Activated T-cell treated with anti-CD3 and anti-CD28 coated beads for 4 hours (primary cell): ENCODE results near the gene B3GALT6.

Source experiments
- DNase-seq: peaks from one replicate; pipeline ENCODE4 v3.0.0-alpha.2; 2020

The B3GALT6 gene

DNA sequence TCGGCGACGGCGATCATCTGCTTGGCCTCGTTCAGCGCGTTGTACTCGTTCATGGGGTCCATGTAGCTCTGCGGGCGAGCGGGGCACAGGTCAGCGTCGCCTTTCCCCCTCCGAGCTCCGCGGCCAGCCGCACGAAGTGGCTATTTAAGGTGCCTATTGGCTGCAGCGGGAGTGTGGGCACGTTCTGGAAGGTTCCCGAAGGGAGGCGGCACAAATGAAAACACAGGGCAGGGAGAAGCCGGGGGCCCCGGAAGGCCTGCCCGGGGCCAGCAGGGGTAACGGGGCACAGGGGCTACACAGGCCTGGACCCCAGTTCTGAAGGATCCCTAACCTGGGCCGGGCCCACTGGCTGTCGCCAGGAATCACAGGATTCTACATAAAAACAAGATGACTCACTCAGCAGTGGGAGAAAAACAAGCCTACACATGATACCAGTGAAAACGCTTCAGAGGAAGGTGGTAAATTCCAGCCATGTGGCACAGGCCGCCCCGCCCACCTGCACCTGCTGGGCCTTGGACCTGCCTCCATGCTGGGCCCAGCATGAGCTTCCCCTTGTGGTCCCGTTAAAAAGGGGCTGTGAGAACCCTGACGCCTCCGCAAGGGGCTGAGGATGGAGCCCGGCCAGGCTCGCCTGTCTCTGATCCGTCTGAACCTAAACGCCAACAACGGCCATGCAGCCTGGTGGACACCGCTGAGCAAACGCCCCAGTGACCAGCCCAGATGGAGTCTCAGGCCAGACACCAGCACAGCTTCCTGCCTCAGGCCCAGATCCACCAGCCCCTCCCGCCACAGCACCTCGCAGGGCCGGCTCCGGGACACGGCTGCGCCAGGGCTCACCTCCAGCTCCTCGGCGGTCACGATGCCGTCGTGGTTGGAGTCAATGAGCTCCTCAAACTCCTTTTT is 14.2 kb upstream of the B3GALT6 start:
- DNase-seq, result no peak

DNA sequence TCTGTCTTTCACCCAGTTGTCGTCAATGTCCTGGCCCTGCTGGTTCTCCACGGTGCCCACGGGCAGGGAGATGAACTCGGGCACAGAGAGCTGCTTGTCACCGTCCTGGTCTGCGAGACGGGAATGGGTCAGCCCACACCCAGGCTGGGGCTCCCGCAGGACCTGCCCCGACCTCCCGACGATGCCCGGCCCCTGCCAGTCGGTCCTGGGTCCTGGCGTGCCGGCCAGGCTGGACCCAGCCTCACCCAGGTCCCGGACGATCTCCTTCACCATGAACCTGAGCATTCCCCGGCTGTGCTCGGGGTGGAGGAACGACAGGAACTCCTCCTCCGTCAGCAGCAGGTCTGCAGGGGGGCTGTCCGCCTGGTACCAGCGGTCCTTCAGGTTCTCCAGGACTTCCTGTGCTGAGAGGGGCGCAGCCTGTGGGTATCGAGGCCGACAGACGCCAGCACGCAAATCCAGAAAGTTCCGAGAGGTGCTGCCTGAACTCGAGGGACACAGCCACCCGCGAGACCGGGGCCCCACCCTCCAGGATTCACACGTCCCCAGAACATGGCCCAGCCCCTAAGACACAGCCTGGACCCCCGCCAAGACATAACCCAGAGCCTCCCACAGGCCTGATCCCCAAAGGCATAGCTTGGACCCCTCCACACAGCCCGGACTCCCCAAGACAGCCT is 13.4 kb upstream of the B3GALT6 start:
- DNase-seq, result no peak

DNA sequence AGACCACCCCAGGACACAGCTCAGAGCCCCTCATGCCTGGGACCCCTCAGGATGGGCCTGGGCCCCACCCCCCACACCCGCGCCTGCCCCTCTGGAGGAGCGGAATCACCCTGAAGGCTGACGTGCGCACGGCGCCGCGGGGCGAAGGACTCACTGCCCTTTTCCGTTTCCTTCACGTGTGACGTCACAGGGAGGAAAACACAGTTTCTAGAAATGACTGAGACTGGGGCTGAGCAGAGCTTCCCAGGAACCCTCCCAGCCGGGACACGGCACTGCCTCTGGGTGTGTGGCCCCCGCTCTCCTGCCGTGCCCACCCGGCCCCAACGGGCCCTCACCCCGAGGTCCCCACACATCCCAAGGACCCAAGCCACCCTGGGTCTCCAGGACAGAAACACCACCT is 12.7 kb upstream of the B3GALT6 start:
- no peak for DNase-seq

GRCh38 chr1:1220197-1220596 is 11.8 kb upstream of the B3GALT6 start:
- no peak for DNase-seq

DNA sequence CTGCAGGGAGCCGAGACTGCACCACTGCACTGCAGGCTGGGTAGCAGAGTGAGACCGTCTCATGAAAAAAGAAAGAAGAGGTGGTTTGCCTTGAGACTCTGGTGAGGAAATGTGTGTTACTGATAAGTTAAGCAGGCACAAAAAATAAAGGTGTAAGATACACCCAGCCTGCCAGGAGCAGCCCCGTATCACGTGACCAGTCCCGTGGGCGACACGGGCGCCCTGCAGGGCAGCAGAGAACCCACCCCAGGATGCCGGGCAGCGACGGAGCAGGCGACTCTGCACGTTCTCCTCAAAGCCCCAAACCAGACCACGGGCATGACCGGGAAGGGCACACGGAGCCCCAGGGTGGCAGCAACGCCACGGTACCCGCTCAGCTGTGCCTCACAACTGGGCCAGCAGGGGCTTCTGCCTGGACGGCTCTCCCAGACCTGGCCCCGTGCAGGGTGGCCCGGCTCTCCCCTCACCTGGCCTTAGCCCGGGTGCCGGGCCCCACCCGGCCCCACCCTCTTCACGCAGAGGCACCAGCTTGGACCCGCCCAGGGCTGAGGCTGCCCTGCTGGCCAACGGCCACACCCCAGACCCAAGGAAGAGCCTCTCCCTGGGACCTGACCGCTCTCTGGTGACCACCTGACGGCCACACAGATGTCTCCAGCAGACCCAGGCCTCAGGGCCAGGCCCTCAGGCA is 10.0 kb upstream of the B3GALT6 start:
- no peak for DNase-seq

DNA sequence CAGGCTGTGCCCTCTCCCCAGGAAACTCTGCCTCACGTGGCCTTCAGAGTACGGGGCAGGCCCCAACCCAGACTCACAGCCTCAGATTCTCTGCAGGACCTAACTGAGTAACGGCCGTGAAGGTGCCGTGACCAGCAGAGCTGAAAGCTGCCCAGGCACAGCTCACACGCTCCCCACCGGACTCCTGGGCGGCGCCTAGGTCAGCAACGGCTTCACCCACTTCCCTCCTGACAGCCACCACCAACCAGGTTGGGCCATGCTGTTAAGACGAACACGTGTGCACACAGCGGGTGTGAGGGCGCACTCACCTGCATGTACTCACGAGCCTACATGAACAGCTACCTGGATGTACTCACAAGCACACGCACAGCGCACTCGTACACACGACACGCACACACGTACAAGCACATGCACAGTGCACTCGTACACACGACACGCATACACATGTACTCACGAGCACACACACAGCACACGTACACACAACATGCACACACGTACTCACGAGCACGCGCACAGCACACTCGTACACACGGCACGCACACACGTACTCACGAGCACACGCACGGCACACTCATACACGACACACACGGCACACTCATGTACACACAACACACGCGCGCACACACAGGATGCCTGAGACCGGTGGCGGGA is 9.3 kb upstream of the B3GALT6 start:
- no peak for DNase-seq

GRCh38 chr1:1223321-1223720 is 8.7 kb upstream of the B3GALT6 start:
- DNase-seq, result no peak

- no peak for DNase-seq
Observed at GRCh38 chr1:1223891-1224290, 8.1 kb upstream of the B3GALT6 start.

DNA sequence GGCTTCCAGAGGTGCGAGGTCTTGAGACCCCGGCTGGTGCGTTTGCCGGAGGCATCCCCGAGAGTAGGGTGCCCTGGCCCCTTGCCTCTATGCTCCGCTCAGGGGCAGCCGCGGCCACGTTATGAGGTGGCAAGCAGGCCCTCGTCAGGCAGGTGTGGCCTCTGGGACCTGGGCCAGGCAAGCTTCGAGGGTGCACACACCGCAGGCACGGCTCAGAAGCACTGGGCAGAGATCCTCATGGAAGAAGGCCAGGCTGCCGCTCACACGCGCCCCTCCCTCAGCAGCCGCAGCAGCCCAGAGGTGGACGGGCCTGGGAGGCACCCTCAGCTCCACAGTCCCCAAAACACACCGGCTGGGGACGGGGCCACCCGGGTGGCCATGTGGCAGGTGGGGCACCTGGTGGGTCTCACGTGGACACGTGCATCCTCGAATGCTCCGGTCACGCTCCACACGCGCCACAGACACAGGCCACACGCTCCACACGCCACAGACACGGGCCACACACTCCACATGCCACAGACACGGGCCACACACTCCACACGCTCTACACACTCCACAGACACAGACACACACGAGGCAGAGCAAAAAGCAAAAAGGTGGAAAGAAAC is 6.7 kb upstream of the B3GALT6 start:
- DNase-seq, result no peak

DNA sequence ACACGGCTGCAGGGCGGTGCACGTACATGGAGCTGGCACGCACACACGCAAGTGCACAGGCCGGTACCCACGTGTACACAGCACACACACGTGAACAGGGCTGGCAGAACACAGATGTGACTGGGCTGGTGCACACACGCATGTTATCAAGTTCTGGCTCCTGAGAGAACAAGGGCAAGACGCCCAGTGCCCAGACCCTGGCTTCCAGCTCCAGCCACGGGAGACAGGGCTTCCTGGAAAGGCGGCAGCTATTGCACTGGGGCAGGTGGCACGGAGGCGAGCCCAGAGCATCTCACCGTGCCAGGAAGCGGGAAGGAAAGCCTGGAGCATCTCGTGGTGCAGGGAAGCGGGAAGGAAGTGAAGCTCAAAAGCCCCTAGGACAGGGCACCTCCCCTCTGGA is 6.1 kb upstream of the B3GALT6 start:
- no peak for DNase-seq

- DNase-seq, result no peak
Observed at GRCh38 chr1:1226566-1227362, 5.3 kb upstream of the B3GALT6 start.

DNA sequence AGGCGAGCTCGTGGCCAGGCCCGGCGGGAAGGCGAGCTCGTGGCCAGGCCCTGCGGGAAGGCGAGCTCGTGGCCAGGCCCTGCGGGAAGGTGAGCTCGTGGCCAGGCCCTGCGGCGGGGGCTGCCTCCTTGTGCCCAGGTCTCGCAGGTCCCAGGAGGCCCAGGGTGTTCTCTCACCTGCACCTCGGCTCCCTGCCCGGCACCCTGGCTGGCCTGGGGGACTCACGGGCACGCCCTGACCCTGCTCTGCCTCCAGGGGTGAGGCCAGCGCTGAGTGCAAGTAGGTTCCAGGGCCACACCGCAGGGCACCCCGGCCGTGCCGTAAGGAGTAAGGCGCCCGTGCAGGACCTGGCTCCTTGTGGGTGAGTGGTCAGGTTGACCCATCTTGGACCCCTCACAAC is 4.7 kb upstream of the B3GALT6 start:
- DNase-seq, result no peak

DNA sequence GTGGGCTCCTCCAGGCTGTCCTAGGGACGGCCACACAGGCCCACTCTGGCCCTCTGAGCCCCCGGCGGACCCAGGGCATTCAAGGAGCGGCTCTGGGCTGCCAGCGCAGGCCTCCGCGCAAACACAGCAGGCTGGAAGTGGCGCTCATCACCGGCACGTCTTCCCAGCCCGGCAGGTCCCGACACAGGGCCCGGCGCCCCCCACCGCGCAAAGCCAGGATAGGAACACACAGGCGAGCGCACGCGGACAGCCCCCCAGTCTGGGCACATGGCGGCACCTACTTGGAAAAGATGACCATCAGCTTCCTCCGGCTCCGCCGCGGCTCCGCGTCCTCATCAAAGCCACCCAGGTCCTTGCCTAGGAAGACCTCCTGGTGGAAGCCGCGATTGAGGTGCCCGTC is 3.9 kb upstream of the B3GALT6 start:
- DNase-seq, result no peak

DNA sequence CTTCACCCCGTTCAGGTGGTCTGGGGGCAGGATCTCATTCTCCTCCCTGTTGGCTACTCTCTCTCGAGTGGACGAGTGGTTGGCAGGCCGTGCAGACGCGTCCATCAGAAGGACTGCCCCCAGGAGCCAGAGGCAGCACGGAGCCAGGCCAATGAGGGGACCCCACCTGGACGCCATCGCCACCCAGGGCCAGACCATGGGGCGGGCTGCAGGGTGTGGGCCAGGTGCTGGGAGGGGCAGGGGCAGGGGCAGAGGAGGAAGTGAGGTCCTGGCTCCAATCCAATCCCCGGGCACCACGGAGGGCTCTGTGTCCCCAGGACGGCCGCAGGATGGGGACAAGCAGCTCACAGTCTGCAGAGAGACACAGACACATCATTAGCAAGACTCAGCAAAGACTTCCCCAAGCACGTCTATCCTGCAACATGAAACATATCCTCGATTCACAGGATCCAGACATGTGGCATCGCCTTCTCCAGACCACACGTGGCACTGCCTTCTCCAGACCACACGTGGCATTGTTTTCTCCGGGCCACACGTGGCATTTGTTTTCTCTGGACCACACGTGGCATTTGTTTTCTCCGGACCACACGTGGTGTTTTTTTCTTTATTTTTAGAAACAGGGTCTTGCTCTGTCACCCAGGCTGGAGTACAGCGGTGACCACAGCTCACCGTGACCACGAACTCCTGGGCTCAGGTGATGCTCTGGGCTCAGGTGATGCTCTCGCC is 3.3 kb upstream of the B3GALT6 start:
- no peak for DNase-seq

DNA sequence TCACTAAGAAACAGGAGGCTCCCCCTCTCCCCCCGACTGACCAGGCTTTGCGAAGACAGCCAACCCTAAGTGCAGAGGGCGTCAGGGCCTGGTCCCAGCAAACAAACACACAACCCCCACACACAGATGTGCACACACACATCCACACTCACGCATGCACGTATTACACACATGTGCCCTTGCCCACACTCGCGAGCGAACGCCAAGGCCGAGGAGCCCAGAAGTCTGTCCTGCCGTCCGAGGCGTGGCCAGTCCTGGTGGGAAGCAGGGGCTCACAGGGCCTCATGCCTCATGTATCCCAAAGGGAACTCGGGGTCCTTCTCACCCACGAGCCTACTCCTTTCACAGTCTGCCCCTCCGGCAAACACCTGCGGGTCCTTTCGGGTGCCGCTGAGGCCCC is 2.3 kb upstream of the B3GALT6 start:
- DNase-seq, result no peak

- no peak for DNase-seq
Observed at GRCh38 chr1:1230656-1231399, 1.2 kb upstream of the B3GALT6 start.

DNA sequence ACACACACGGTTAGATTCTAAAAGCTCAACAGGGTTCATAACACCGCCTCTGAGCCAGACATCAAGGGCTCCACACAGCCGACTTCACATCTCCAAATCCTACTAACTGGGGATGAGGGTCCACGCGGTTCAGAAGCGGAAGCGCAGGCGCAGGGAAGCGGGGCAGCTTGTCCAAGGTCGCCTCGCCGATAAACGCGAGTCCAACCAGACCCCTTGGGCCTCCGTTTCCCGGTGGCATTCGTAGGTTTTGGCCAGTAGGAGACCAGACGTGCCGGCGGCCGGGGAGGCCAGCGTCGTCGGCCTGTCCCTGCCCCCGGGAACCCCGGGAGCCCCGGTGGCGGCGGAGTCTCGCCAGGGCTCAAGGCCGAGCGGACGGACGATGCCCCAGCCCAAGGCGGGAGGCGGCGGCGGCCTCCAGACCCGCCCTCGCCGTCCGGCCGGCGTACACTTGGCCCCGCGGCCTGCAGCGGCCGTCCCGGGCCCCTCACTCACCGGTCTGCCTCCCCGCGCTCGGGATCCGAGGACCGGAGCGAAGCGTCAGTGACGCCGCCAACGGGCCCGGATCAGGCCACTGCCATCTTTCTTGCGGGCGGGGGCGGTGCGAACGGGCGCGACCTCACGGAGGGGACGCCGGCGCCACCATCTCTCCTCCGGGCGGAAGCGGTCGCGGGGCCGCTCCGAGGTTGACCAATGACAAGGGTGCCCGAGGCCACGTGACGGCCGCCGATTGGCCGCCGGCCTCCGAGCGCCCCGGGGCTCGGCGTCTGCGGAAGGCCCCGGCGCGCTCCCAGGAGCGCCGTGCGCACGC is 433 bp upstream of the B3GALT6 start, which contains the start of gene SDF4:
Gene SDF4, minus strand, starts transcription at position 602 of the 808 bp plus-strand sequence. CDS start 3,229 bp downstream, outside the sequence.
- peak; percentile 92 for DNase-seq

DNA sequence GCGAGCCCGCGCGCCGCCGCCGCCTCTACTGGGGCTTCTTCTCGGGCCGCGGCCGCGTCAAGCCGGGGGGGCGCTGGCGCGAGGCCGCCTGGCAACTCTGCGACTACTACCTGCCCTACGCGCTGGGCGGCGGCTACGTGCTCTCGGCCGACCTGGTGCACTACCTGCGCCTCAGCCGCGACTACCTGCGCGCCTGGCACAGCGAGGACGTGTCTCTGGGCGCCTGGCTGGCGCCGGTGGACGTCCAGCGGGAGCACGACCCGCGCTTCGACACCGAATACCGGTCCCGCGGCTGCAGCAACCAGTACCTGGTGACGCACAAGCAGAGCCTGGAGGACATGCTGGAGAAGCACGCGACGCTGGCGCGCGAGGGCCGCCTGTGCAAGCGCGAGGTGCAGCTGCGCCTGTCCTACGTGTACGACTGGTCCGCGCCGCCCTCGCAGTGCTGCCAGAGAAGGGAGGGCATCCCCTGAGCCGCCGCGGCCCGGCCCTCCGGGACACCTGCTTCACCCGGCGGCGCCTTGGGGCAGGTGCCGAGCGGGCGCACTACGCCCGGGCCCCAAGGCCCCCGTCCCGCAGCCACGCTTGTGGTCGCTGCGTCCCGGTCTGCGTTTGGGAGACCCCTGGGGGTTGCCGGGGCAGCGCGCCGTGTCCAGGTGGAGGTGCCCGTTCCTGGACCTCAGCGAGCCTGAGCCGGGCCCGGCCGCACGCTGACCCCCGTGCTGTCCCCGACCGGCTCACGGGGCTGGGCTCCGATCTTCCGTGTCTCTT is 944 bp downstream of the B3GALT6 start:
- DNase-seq, result no peak

DNA sequence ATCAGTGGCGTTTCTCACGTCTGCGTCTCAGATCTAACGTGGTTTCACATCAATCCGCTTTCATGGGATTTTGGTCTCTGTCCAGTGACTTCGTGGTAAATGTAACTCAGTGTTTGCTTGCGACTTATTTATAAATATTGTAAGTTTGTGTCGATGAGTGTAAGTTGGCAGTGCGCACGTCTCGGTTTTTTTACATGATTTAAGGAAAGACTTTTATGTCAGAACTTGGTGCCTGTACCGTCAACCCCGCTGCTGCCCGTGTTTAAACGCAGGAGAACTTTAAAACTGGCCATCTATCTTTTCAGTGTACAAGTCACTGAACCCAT is 1.5 kb downstream of the B3GALT6 start:
- DNase-seq, result no peak
